Brain microvascular endothelial cell (primary cell): ENCODE data around the gene BEST4.
"Not testable (repeated sequence)": the region's sequence is repeated elsewhere in the genome, so short reads cannot be mapped to it uniquely, and the experiment has no call there.

Source experiments
- DNase-seq: peaks from one replicate; pipeline ENCODE4 v3.0.0-alpha.2; 2020
- H3K27ac ChIP-seq: fragments of 250-450 bp; sonication (Bioruptor Pico); 2 replicates; pipeline ENCODE4 v1.5.1; 2020; ENCODE audit warnings: mild to moderate bottlenecking, moderate library complexity
- H3K27me3 ChIP-seq: fragments of 250-450 bp; sonication (Bioruptor Pico); replicated peaks from 2 replicates; pipeline ENCODE4 v1.5.1; 2020; ENCODE audit warnings: mild to moderate bottlenecking
- H3K36me3 ChIP-seq: fragments of 250-450 bp; sonication (Bioruptor Pico); replicated peaks from 2 replicates; pipeline ENCODE4 v1.5.1; 2020; ENCODE audit warnings: mild to moderate bottlenecking
- H3K4me3 ChIP-seq: 2 replicates; pipeline ENCODE4 v1.5.1; 2011; ENCODE audit warnings: low read depth, mild to moderate bottlenecking, control low read depth, low read length, moderate library complexity
- in situ Hi-C: cut with HindIII; loops from 2 replicates; pipeline ENCODE4 v1.10.0; 2017; ENCODE audit warnings: low sequenced_read_pairs, low pct_ligation_motif_present
- TF ChIP-seq, protein P1 (sequence below): IDR thresholded peaks from 2 replicates; pipeline ENCODE4 v1.5.1; 2011; ENCODE audit warnings: low read depth, mild to moderate bottlenecking, moderate library complexity, low read length, control low read depth, inconsistent platforms; ENCODE audit errors: missing control alignments

Gene BEST4

DNA sequence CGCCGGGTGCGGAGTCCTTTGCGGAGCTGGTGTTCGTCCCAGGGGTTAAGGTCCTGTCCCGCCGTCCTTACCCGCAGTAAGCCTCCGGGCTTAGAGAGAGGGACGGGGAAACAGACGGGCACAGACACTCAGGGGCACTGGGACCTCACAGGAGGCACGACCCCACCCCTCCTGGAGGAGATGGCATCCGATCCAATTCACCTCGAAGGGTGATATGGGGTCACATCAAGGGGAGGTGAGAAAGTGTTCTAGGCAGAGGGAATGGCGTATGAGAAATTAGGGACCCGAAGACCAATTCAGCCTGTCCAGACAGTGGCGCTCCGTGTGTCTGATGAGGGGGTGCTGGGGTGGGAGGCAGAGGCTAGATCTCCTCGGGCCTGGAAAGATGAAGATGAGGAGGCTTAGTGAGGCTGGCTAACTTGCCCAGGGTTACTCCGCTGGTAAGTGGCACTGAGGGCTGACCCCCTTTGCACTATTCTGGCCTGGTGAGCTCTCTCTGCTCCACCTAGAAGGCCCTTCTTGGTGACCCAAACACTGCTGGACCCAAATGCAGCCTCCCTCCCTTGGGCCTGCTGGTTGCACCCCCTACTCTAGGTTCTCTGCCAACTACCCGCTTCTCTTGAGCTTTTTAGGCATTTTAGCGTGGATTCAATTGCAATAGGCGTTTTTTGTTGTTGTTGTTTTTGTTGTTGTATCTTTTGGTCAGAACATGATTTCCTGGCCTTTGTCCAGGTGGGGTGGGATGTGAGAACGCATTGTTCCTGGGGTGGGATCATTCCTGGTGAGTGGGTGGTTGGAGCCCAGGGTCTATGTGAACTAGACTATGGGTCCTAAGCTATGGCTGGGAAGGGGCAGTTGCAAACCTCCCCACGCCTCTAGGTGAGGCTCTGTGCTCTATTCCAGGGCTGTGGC, 32.6 kb upstream of the BEST4 start:
- peaks cover 3% of the 10 kb centered on the region for H3K36me3 ChIP-seq
- H3K4me3 ChIP-seq = peak overlapping the region; percentile 65
- peak overlapping the region; percentile 99 for H3K27ac ChIP-seq
- no peak for DNase-seq
- TF ChIP-seq, protein P1, sequence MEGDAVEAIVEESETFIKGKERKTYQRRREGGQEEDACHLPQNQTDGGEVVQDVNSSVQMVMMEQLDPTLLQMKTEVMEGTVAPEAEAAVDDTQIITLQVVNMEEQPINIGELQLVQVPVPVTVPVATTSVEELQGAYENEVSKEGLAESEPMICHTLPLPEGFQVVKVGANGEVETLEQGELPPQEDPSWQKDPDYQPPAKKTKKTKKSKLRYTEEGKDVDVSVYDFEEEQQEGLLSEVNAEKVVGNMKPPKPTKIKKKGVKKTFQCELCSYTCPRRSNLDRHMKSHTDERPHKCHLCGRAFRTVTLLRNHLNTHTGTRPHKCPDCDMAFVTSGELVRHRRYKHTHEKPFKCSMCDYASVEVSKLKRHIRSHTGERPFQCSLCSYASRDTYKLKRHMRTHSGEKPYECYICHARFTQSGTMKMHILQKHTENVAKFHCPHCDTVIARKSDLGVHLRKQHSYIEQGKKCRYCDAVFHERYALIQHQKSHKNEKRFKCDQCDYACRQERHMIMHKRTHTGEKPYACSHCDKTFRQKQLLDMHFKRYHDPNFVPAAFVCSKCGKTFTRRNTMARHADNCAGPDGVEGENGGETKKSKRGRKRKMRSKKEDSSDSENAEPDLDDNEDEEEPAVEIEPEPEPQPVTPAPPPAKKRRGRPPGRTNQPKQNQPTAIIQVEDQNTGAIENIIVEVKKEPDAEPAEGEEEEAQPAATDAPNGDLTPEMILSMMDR = no peak
- no peaks in the 10 kb centered on the region for H3K27me3 ChIP-seq
- in situ Hi-C loops = no loop called here

DNA sequence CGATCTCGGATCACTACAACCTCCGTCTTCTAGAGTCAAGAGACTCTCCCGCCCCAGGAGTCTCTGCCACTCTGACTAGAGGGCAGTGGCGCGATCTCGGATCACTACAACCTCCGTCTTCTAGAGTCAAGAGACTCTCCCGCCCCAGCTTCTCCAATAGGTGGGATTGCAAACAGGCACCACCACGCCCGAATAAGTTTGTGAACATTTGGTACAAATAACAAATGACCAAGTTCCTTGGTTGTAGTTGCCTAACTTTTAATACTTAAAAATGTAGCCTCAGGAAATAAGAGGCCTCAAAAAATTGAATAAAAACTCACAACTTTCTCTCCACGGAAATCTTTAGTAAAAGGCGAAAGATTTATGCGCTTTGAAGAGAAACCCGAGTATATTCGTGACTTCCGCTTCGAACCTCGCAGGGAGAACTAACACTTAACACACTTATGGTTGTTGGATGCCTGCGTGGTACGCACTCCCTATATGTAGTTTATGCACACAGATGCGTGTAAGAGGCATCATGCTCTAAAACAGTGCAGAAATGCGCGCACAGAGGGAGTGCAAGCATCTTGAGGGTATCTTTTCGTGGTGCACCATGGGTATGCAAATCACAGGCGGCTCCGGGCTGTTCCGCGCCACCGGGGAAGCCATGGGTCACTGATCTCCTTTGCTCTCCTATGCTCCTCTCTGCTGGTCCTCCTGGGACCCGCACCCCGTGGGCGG, 31.8 kb upstream of the BEST4 start:
- peaks cover 8% of the 10 kb centered on the region for H3K36me3 ChIP-seq
- peak; percentile 92 for DNase-seq
- in situ Hi-C loops = no loop called here
- TF ChIP-seq, protein P1 = peak; percentile 21
- H3K4me3 ChIP-seq = peak overlapping the region; percentile 65
- no peaks in the 10 kb centered on the region for H3K27me3 ChIP-seq
- peak overlapping the region; percentile 99 for H3K27ac ChIP-seq

DNA sequence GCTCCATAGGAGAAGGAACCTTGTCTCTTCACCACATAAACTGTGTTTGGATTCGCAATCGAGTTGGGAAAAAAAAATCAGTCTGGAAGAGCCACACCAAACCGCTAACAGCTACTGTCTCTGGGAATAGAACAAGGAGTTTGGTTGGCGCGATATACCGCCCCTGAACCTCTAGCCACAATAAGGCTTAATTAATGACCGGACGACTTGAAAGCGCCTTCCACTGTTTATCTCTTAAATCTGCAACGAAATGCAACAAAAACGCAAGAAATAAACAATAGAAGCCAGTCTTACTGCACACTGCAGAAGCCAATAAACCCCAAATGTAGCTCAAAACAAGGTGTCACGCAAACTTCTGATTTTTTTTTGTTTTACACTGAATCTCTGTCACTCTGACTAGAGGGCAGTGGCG, 31.2 kb upstream of the BEST4 start:
- H3K27me3 ChIP-seq = no peaks in the 10 kb centered on the region
- peak overlapping the region; percentile 35 for H3K4me3 ChIP-seq
- TF ChIP-seq, protein P1 = no peak
- in situ Hi-C loops = no loop called here
- no peak for DNase-seq
- peaks cover 11% of the 10 kb centered on the region for H3K36me3 ChIP-seq
- H3K27ac ChIP-seq = peak overlapping the region; percentile 99

DNA sequence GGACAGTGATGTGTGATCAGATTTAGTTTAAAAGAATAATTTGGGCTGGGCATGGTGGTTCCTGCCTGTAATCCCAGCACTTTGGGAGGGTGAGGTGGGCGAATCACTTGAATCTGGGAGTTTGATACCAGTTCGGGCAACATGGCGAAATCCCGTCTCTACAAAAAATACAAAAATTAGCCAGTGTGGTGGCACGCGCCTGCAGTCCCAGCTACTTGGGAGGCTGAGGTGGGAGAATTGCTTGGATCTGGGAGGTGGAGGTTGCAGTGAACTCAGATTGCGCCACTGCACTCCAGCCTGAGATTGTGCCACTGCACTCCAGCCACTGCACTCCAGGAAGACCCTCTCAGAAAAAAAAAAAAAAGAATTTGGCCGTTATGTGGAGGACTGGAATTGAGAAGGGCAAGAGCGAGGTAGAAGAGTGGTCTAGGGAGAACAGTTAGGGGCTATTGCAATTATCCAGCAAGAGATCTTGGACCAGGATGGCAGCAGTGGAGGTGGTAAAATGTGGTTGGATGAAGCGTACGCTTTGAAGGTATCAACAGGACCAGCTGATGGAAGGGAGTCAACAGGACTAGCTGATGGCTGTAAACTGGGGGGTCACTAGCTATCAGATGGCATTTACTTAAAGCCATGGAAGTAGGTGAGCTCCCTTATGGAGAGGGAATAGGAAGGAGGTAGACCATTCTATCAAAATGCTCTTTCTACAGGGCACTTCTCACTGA, 30.0 kb upstream of the BEST4 start:
- in situ Hi-C loops = no loop called here
- TF ChIP-seq, protein P1 = no peak
- H3K27me3 ChIP-seq = no peaks in the 10 kb centered on the region
- H3K27ac ChIP-seq = no peak overlapping the region
- peaks cover 20% of the 10 kb centered on the region for H3K36me3 ChIP-seq
- DNase-seq = no peak
- no peak overlapping the region for H3K4me3 ChIP-seq

DNA sequence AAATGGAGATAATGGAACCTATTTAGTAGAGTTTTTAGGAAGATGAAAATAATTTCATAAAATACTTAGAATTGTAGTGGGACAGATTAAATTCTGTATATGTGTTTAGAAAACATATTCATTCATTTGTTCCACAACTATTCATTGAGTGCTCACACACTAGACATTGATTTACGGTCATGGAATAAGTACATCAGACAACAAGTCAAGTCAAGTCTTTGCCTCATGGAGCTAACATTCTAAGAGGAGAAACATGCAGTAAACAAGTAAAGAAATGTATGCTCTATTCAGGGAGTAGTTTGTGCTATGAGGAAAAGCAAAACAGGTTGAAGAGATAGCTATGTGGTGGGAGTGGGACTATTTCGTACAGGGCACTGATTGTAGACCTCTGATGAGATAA, 29.3 kb upstream of the BEST4 start:
- in situ Hi-C loops = no loop called here
- Histone ChIP-seq H3K4me3 (no peak overlapping the region), H3K36me3 (peaks cover 21% of the 10 kb centered on the region), H3K27ac (no peak overlapping the region), H3K27me3 (no peaks in the 10 kb centered on the region)
- TF ChIP-seq, protein P1 = no peak
- no peak for DNase-seq

DNA sequence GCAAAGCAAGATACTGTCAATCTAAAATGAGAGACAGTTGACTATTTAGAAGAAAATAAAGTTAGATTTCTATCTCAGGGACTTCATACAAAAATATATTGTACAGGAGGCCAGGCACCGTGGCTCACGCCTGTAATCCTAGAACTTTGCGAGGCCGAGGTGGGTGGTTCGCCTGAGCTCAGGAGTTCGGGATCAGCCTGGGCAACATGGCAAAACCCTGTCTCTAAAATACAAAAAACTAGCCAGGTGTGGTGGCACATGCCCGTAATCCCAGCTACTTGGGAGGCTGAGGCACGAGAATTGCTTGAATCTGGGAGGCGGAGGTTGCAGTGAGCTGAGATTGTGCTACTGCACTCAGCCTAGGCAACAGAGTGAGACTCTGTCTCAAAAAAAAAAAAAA, 28.0 kb upstream of the BEST4 start:
- DNase-seq, H3K27ac ChIP-seq, H3K4me3 ChIP-seq: not testable (repeated sequence)

More for the DNA sequence above, 28.0 kb upstream of the BEST4 start:
- H3K27me3 ChIP-seq, in situ Hi-C loops: not testable (repeated sequence)
- peaks cover 24% of the 10 kb centered on the region for H3K36me3 ChIP-seq
